Ovary (tissue), 3 donors: ENCODE measurements around the gene MED8.
"Not testable (repeated sequence)": the region's sequence is repeated elsewhere in the genome, so short reads cannot be mapped to it uniquely, and the experiment has no call there.

Experiments
- CTCF ChIP-seq, 3 donors: fragments of 450-650 bp in 2 of 3; fragments of 200-600 bp in 1 of 3; IDR thresholded peaks; one replicate each; pipeline versions ENCODE4 v1.5.1 to v1.8.0; 2016 to 2022; ENCODE audit warnings: antibody characterized with exemption in 3 of 3, mild to moderate bottlenecking in 1 of 3
- POLR2A ChIP-seq: fragments of 450-650 bp; IDR thresholded peaks from one replicate; pipeline ENCODE4 v1.6.1; 2017; ENCODE audit warnings: antibody characterized with exemption, mild to moderate bottlenecking, moderate library complexity
- donor health status: DM: no; HTN: no; CAD: no.

GRCh38 chr1:43400441-43400840 lies 10.8 kb upstream of the MED8 start:
- not testable (repeated sequence) for TF ChIP-seq POLR2A; CTCF (IDR thresholded peaks at IDR 0.05)
